Retinal pigment epithelial cell (primary cell): Measurements from ENCODE around the gene LHFPL6.

ENCODE experiments used
- DNase-seq: peaks from one replicate; pipeline ENCODE4 v3.0.0-alpha.2; 2010; ENCODE audit warnings: low read depth
- H3K4me3 ChIP-seq: 2 replicates; pipeline ENCODE4 v1.5.1; 2011; ENCODE audit warnings: mild to moderate bottlenecking, low read length, control low read depth, moderate library complexity
- TF ChIP-seq, protein P1 (sequence below): conservative IDR thresholded peaks from 2 replicates; pipeline ENCODE4 v1.5.1; 2011; ENCODE audit warnings: low read depth, low read length, control low read depth, inconsistent platforms

LHFPL6 gene

DNA sequence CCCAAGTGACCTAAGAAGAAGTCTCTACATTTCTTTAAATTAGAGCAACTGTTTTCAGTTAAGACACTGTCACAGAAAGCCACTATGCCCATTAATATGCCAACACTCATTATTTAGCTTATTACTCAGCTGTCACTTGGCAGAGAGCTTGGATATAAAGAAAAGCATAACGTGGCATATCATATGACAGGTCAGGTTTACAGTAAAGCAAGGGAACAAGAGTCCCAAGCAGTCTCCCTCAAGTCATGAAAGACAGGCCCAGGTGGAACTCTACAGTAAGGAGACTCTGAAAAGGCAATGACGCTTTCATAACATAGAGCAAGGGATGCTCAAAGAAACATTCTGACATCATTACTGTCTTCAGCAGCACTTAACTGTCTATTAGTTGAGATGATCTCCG, 6.3 kb downstream of the LHFPL6 start:
- TF ChIP-seq, protein P1, sequence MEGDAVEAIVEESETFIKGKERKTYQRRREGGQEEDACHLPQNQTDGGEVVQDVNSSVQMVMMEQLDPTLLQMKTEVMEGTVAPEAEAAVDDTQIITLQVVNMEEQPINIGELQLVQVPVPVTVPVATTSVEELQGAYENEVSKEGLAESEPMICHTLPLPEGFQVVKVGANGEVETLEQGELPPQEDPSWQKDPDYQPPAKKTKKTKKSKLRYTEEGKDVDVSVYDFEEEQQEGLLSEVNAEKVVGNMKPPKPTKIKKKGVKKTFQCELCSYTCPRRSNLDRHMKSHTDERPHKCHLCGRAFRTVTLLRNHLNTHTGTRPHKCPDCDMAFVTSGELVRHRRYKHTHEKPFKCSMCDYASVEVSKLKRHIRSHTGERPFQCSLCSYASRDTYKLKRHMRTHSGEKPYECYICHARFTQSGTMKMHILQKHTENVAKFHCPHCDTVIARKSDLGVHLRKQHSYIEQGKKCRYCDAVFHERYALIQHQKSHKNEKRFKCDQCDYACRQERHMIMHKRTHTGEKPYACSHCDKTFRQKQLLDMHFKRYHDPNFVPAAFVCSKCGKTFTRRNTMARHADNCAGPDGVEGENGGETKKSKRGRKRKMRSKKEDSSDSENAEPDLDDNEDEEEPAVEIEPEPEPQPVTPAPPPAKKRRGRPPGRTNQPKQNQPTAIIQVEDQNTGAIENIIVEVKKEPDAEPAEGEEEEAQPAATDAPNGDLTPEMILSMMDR = no peak
- H3K4me3 ChIP-seq = no peak overlapping the region
- no peak for DNase-seq

DNA sequence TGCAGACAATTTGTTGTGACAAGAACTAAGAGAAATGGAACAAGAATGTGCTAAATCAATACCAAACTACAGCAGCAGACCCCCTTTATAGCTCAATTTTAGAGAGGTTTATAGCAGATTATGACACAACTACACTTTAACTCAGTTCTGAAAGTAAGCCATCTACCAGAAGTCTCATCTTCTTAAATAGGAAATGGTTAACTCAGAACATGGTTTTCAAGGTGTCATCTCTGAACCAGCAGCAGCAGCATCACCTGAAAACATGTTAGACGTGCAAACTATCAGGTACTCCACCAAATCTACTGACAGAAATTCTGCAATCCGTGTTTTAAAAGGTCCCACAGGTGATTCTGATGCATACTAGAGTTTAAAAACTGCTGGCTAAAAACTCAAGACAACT, 6.8 kb downstream of the LHFPL6 start:
- H3K4me3 ChIP-seq = no peak overlapping the region
- TF ChIP-seq, protein P1 = no peak
- no peak for DNase-seq

DNA sequence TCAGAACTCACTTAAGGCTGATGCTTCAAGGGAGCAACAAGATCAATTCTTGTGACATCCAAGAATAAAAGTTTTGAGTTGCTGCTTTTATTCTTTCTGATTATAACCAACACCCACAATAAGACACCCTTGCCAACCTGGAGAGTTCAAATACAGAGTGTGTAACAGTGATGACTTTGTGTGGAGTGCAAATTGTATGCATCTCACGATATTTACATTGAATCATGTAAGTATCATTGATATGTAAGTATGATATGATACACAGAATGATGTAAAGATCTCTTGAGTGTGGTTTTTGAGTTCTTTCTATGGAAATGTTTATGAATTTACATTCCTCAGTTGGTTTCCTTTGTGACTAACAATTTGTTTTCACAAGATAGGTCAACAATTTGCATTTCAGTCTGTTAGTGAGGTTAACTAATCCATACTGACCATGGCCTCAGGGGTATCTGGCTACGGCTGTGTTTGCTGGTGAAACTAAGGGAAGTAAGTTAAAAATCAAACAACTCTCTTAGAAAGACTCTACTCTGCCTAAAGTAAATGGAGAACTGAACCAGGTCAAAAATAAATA, 12.4 kb downstream of the LHFPL6 start:
- TF ChIP-seq, protein P1 = no peak
- H3K4me3 ChIP-seq = no peak overlapping the region
- no peak for DNase-seq

DNA sequence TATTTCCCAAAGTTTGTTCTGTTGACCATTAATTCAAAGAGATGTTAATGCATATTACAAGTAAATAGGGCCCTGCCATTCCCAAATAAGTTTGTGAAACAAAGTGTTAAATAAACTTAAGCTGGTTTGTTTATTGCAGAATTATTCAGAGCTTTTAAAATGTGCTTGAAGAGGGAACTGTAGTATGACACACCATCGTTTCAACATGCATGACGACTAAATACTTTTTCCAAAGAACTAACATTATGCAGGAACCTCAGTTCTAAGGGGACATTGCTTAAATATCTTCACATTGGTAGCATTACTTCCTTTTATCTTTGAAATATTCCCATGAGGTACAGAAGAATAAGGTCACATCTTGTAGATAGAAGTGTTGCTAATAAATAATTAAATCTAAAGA, 14.6 kb downstream of the LHFPL6 start:
- TF ChIP-seq, protein P1 = no peak
- DNase-seq = no peak
- H3K4me3 ChIP-seq = no peak overlapping the region

DNA sequence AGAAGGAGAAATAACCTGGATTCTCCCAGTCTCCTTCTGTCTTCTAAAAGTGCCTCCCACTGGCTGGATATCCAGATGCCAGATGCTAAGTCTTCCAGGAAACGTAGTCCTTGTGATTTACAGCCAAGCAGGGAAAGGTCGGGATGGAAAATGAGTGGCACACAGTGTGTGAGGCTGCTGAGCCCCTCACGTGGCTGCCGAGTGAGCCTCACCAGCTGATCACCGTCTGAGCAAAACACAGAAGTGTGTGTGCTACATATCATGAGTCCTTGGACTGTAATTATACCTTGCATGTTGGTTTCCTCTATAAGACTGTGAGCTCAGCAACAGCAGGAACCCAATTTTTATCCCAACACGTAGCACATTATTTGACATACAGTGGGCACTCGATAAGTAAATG, 15.1 kb downstream of the LHFPL6 start:
- TF ChIP-seq, protein P1 = no peak
- no peak overlapping the region for H3K4me3 ChIP-seq
- DNase-seq = no peak

DNA sequence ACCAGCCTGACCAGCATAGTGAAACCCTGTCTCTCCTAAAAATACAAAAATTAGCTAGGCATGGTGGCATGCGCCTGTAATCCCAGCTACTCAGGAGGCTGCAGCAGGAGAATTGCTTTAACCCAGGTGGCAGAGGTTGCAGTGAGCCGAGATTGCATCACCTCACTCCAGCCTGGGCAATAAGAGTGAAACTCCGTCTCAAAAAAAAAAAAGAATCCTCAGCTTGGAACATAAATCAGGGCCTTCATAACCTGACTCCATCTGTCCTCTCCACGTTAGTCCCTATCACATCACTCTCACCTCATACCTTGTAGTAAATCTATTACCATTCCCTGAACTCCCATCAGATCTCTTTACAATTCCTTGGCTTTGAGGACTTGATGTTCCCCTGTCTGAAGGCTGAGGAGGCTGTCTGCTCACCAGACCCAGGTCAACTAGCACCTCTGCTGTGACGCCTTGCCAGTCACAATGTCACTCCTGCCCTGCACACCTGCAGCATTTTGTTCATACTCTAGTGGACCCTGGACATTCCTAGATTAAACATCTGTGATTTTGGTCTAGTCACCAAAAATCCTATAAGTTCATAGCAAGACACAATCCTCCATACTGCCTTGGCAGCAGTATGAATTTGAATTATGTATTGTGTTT, 15.9 kb downstream of the LHFPL6 start:
- TF ChIP-seq, protein P1 = no peak
- no peak for DNase-seq
- H3K4me3 ChIP-seq = no peak overlapping the region

DNA sequence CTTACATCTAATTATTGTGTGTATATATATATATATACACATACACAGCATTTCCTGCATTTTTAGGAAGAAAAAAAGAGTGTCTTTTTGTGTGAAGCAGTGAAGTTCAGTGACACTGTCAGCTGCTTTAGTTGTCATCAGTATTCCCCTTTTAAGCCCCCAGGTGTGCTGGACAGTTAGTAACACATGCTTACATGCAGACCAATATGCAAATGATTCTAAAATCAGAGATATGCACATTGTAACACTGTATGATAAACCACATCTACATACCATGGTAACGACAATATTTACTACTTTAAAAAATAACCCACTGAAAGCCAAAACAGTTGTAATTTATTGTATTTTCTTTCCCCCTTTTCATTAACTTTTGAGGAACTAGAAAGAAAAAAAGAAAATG, 16.8 kb downstream of the LHFPL6 start:
- TF ChIP-seq, protein P1 = no peak
- no peak for DNase-seq
- no peak overlapping the region for H3K4me3 ChIP-seq
